HG03196 (cell line): ENCODE data around the gene PCCA.
A peak's percentile ranks its signal among the peaks of the same experiment; 100 is the strongest.

Source experiments
- ATAC-seq: cut with Tn5 transposase; IDR thresholded peaks from one replicate; pipeline ENCODE4 v1.9.1; 2021; ENCODE audit not compliant: unreplicated experiment

Gene PCCA

DNA sequence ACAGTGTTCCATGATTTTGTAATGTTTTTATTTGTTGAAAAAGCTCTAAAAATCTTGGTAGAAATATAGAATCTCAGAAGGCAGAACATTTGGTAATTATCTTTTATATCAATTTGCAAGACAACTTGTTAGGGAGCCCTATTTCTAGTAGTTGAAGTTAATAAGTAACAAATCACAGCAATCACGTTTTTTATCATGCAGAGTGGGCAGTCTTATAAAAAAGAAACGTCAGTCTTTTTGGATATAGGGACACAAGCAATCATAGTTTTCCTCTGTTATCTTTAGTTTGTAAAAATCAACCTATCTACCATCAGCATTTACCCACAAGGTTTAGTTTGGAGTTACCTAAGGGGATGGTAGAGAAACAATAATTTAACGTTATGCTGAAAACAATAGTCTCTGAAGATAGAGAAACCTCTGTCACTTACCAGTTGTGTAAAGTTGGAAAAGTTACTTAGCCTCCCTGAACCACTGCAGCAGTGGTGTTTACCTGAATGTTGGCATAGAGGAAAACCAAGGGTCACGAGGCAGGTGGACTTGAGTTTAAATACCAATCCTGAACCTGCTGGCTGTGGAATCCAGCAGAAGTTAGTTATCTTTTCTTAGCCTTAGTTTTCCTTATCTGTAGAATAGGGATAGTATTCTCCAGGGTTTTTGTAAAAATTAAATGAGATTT lies 306.9 kb downstream of the PCCA start:
- no peak for ATAC-seq

DNA sequence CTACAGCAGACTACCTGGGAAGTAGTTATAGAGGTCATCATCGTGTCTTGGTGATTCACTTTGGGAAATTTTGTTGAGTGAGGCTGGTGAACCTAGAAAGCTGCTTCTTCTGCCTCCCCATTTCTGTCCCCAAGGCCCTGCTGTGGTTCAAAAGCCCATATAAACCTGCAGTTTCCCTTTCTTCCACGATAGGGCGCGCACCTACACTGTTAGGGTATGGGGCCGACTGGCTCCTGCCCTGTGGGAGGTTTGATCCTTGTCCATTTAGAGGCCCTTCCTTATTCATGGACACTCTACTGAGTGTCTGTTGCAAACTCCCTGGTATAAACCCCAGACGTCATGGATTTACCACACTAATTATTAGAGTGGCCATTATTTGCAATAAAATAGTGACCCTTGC lies 307.9 kb downstream of the PCCA start:
- no peak for ATAC-seq

DNA sequence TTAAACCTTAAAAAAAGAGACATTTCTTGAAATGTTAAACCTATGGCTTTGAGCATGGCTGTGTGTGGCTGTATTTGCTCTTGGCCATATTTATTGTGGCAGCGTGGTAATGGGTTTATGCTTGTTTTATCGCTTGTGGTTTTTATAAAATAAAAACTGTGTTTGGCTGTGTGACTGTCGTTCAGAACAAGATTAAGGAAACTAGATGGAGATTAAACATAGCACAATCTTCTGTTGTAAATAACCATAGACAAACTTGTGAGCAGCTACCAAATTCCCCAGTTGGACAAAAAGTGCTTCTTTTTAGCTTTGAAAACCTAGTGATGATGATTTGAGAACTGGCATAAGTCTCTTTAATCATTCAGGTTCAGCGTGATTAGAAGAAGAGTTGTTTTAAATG lies 308.7 kb downstream of the PCCA start:
- ATAC-seq, result no peak

DNA sequence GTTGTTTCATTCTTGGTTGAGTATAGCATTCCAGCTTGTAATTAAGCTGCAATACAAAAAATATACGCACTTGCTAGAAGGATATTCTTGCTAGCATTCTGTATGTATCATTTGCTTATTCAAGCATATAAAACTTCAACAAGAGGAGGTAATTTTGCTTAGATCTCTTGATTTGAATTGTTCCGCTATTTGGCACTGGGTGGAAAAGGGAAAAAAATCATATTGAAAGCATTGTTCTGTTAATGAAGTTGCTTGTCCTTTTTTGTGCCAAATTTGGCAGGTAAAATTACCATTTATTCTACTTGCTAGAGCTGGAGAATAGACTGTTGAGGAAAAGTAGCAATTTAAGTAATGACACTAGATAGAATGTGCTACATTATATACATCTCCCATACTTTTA lies 309.5 kb downstream of the PCCA start:
- ATAC-seq, result no peak

DNA sequence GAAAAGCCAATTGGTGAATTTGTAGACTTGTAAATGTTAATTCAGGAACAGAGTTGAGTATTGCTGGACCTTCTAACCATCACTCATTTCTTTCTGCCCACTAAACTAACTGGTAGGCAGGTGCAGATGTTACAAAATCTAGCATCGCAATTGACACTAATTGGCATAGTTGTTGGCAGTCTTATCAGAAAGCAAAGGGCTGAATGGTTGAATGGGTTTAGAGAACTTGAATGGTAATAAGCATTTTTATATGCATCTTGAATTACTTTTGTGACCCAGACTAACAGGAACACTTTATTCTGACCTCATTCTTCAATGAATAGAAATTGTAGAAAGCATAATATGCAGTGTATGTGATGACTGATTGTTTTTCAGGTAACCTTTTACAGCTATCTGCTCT lies 310.6 kb downstream of the PCCA start:
- no peak for ATAC-seq

DNA sequence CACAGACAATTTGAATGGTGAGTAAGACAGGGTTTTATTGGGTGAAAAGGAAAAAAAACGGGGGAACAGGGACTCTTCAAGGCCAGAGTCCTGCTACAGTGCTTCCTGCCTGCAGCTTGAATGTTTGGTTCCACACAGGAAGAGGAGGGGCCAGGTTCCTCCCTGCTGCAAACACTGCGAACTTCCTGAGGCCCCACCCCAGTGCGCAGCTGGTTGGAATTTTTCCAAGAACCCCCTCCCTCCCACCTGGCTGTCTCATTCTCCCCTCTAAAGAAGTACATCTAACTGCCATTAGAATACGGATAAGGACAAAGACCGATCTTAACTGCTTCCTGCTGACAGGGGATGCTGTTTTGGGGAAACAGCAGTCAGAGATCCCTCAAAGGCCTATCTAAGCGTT lies 314.8 kb downstream of the PCCA start:
- ATAC-seq, result no peak

DNA sequence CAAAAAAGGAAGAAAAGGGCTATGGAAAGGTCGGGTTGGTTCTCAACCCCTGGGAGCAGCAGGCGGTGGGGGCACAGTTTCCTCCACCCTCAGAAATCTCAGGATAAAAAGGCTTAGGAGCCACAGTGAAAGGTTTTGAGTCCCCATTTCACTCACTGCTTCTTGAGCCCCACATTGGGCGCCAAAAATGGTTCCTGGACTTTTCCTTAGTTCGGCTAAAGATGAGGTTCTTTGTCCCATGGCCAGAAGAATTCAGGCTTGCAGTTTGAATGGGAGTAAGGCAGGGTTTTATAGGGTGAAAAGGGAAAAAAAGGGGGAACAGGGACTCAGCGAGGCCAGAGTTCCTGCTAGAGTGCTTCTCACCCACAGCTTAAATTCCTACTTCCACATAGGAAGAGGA lies 320.2 kb downstream of the PCCA start:
- no peak for ATAC-seq

DNA sequence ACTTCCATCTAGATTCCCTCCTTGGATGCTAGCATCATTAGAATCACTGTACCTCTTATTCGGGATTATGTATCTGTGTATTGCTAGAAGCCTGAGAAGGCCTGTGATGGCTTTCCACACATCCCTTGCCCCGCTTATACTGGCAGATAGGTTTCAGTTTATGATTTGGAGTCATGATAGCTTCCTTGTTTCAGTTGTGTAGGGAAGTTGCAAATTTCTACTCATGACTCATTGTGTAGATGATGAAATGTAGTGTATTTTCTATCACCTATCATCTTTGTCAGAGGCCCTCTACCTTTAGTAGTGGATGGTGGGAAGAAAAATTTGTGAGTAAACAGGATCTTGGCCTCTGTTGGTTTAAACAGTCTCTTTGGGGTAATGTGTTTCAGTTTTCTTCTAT lies 334.5 kb downstream of the PCCA start:
- ATAC-seq, result no peak

DNA sequence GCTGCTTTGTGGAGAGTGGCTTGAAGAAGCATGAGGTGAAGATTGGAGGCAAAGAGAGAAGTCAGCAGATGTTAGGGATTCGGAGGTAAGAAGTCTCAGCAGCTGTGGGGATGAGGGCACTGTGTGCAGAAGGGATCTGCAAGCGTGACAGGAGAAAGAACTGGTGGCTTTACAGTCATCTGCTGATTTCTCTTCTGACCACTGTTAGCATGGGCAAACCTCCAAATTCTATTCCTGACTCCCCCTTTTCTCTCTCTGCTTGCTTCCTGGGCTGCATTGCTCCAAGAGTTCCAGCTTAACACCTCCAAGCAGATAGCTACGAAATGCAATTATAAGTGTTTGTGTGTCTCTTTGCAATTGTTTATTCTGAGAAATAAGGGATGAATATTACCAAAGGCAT lies 340.1 kb downstream of the PCCA start:
- ATAC-seq, result no peak

DNA sequence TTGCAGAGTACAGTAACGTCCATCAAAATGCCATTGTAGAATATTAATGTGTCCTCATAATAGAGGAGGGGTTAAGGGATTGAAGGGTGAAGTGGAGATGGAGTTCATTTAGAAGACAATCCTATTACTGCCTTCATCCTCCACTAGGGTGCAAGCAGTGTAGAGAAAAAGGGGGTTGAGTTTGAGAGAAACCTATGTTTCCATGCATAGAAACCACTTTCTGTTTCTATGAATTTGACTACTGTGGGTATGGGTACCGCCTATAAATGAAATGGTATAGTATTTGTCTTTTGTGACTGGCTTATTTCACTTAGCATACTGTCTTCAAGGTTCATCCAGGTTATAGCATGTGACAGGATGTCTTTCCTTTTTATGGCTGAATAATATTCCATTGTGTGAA lies 343.7 kb downstream of the PCCA start:
- ATAC-seq, result no peak

DNA sequence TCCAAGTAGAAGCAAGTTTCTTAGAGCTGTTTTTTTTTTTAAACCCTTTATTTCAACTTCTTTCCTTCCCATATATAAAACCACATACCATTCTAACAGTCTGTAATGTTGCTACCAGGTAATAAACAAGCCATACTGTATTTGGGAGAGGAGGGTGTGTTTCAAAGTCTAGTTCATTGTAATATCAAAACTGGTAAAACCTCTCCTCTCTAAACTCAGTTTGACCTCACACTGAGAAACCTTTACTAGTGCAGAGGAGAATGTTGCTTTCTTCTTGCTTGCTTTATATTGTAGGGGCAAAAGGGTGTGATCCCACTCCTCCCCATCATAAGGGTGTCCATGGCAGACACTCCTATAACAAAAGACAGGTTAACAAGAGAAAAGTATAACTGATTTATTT lies 344.6 kb downstream of the PCCA start:
- ATAC-seq, result no peak

DNA sequence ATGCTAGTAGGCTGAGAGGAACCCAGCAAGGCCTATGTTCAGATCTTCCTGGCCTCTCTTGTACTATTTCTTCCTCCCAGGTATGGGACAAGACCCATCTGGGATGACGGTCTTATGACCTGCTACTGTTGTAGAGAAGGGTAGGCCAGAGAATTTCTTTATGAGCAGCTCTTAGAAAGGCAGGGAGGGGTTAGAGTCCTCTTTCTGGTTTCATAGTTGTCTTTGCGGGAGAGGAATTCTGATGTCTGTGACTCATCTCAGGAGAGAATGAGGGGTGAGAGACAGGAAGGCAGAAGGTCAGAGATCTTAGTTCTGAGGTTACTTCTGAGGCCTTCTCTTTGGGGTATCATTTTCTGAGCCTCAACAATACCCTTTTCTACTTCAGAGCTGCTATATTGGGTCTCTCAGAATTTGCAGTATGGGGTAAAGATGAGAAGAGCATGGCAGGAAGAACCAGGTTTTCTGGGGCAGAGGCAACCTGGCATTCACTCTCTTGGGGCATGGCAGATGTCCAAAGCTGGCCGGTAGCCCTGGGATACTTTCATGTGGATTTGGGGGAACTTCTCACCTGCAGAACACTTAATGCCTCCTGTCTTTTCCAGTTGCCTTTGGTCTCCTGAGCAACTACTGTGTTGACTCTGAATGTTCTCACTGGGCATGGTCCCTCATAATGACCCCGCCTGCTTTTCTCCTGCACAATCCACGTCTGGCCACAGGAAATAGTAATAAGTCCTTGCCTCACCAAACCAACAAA lies 345.3 kb downstream of the PCCA start:
- ATAC-seq, result peak; percentile 96

DNA sequence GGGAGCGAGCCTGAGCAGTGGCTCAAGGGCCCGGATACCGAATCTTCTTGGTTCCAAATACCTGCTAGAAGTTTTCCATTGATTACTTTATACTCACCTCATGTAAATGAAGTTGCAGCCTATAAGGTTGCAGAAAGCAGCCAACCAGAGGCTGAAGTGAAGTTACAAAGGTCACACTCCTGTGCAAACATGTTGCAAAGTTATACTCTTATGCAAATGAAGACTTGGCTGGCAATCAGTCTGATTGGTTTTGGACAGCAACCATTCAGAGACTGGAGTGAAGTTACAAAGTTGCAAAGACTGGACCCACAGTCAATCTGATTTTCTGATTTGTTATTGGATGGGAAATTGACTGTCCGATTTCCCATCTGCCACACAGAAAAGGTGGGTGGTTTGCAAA lies 347.2 kb downstream of the PCCA start:
- ATAC-seq, result no peak

DNA sequence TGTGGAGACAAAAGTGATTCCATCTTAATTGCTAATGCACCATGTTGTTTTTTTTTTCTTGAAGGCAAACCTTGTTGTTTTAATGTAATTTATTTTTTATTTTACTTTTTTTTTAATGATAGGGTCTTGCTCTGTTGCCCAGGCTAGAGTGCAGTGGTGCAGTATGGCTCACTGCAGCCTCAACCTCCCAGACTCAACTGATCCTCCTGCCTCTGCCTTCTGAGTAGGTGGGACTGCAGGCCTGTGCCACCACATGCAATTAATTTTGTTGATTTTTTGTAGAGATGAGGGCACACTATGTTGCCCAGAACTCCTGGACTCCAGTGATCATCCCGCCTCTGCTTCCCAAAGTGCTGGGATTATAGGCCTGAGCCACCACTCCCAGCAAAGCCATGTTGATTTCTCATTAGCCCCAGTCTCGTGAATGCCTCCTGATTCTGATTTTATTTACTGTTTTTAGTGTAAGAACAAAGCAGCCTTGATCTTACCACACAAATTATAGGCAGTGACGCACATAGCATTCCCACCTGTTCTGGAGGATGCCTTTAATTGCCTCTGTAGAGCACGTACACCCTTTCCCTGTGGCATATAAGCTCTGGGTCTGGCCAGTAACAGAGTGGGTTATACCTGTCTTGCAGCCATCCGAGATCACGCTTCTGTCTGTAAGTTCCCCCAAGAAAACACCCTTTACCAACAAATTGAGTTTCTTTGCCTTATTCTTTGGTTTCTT lies 349.3 kb downstream of the PCCA start:
- ATAC-seq, result no peak

DNA sequence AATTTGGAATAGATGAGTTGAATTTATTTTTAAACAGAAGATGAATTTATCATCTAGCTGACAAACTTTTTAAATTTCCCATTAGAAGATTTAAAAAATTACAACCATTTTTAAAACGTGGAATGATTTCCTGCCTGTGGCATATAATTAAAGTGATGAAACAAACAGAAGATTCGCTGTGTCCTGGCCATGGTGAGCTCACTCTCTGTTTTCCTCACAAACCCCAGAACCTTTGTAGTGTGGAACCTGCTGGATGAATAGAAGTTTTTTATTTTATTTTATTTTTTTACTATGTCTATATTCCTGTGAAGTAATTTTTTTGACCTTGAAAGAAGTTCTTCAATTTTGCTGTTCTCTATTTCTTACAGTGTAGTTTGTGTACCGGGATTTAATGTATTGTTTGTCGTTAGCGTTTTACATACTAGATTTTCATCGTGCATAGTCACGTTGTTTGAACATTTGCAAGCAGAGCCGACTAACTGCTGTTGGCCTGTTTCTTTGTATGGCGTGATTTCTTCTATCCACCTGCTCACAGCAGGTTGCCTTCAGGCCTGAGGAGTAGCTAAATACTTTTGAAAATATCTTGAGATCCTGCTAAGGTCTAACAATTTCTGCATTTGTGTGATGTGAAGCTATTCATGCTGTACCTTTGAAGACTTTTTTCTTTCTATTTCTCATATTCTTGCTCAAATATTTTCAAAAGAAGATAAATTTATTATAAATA lies 350.5 kb downstream of the PCCA start:
- ATAC-seq, result no peak

DNA sequence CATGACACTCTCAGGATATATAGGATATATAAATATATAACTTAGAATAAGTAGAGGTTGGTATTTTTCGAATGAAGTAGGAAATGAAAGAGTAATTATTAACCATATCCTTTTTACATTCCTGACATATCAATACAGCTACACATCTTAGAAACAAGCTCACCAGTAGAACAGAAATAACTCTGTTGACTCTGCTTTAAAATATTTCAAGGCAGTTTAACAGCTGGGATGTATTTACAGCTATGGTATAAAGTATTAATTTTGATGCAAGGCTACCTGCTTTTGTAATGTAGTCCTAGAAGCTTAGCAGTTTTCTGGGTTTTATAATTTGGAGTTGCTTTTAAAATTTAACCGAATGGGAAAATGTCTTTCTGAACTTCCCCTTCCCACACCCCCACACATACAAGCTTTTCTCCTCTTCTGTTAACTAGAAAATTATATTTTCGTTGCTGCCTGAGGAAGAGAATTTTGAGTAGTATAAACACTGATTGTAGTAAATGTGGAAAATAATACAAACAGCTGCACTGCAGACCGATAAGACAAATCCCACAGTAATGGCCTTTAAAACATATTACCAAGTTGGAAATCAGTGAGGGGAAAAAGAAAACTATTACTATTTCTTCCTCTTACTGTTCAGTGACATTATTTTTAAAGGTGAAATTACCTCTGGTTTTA lies 352.0 kb downstream of the PCCA start:
- no peak for ATAC-seq

DNA sequence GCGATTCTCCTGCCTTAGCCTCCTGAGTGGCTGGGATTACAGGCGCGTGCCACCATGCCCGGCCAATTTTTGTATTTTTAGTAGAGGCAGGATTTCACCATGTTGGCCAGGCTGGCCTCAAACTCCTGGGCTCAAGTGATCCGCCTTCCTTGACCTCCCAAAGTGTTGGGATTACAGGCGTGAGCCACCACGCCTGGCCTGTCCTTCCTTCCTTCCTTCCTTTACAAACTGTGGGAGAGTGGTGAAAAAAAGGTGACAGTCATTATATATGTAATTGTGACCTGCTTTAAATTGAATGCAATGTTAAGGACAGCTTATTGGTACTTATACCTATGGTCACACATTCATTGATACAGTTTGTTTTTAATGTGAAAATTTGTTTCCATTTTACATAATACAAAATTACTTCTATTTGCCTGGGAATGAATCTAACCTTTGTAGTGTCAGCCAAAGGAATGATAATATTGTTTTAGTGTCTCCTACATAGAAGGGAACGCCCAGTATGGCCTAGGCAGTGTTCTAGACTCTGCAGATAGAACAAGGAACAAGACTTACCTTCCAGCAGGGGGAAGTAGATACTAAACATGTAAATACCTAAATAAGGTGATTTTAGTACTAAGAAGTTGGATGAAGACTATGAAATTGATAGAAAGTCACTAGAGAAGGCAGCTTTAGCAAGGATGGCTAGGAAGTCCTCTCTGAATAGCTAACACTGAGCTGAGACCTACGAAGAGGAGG lies 353.4 kb downstream of the PCCA start:
- no peak for ATAC-seq

DNA sequence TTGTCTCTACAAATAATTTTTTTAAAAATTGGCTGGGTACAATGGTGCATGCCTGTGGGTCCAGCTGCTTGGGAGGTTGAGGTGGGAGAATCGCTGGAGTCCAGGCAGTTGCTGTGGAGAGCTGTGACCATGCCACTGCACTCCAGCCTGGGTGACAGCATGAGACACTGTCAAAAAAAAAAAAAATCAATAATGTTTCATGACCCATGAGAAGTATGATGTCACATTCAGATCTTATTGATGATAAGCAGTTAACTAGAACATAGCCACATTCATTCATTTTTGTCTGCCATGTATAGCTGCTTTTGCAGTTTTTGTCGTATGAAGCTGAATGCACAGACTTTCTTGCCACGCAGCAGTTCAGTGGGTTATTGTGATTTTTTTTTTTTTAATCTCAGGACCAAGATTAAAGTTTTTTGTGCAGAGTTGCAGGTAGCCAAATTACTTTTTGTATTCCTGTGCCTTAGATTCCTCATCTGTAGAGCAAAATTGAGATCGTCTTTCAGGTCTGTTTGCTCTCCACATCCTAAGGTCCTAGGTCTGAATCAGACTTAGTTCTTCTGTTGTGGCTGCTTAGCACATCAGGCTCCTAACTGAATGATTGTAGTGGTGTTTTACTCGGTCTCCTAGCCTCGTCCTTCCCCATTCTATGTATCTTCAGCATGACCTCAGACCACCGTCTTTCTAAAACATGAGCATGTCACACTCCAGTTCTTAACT lies 354.5 kb downstream of the PCCA start:
- ATAC-seq, result no peak

DNA sequence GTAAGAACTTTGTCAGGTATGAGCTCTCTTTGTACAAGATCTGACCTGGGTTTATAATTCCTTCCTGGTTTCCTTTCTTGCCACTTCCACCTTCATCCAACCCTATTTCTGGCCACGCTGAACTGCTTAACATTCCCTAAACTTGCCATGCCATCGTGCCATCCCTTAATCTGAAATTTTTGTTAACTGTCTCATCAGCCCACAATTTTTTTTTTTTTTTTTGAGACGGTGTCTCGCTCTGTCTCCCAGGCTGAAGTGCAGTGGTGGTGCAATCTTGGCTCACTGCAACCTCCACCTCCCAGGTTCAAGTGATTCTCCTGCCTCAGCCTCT lies 355.1 kb downstream of the PCCA start:
- no peak for ATAC-seq

DNA sequence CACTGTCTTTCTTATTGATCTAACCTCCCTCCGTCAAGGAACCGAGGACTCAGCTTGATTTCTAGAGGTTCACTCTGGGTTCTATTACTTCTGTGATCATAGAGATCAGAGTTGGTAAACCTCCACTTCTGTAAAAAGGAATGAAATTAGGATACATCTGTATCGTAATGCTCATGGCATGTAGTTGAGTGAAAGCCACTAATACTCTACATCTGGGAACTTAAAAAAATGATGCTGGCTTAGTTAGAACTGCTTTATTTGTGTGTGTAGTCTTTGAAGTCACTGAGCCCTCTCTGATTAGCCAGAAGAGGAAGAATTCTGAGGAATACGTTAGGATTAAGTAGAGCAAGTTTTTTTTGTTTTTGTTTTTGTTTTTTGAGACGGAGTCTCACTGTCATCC lies 358.9 kb downstream of the PCCA start:
- ATAC-seq, result no peak
